OCI-LY7 (cell line): ENCODE results near the gene FBN1.

Source experiments
- EZH2phosphoT487 ChIP-seq: fragments of 200-600 bp; sonication (generic); IDR thresholded peaks from 2 replicates; pipeline ENCODE4 v1.6.1; 2018; ENCODE audit warnings: low read depth, borderline replicate concordance, mild to moderate bottlenecking, mixed run types, antibody characterized with exemption, low read length, moderate library complexity, mixed read lengths
- TF ChIP-seq, protein P1 (sequence below): fragments of 200-600 bp; sonication (generic); conservative IDR thresholded peaks from 2 replicates; pipeline ENCODE4 v1.5.1; 2014; ENCODE audit warnings: mild to moderate bottlenecking, antibody characterized with exemption, low read length, moderate library complexity, mixed read lengths

DNA sequence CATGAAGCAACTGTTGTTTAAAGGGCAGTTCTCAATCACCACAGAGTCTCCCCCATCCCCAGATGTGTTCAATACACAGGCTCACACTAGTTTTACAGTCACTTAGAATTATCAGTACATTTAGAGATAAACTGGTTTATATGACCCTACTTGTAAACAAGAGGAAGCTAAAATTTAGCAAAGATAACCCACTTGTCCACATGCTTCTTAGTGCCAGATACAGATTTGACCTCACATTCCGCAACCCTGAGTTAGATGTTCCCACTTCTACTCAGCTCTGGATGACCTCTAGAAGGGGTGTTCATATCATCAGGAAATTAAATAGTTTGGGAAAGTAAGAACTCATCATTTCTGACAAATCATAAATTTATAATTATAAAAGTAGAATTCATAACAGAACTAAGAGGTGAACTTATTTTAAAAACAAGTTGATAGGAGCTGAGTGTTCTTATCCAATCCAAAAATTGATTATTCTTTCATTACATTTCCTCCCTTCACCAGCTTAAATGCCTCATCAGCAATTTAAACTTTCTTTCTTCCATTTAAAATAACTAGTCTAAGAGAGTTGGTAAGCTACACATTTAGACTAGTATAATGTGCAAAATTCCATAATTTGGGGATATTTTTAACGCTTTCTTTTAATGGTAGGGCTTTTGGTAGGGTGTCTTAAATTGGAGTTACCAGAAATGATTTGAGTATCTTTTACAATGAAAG, 131.2 kb downstream of the FBN1 start:
- TF ChIP-seq, protein P1, sequence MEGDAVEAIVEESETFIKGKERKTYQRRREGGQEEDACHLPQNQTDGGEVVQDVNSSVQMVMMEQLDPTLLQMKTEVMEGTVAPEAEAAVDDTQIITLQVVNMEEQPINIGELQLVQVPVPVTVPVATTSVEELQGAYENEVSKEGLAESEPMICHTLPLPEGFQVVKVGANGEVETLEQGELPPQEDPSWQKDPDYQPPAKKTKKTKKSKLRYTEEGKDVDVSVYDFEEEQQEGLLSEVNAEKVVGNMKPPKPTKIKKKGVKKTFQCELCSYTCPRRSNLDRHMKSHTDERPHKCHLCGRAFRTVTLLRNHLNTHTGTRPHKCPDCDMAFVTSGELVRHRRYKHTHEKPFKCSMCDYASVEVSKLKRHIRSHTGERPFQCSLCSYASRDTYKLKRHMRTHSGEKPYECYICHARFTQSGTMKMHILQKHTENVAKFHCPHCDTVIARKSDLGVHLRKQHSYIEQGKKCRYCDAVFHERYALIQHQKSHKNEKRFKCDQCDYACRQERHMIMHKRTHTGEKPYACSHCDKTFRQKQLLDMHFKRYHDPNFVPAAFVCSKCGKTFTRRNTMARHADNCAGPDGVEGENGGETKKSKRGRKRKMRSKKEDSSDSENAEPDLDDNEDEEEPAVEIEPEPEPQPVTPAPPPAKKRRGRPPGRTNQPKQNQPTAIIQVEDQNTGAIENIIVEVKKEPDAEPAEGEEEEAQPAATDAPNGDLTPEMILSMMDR, result no peak
- no peak for TF ChIP-seq EZH2phosphoT487
